ENCODE measurements around the gene C2orf15. TPM values are rescaled to one million over a fixed set of nuclear protein-coding genes. Genes with fewer than 3 reads are reported as not detected.

C2orf15 gene
- total and polyA plus RNA-seq, 9 of the 15 experiments (the other 6 are each of a cell fraction or from before 2014, with no cell fraction given), result 0.04 to 0.27 (median 0.15) TPM; not detected in 1

GRCh38 chr2:99159594-99159993, 18.1 kb downstream of the C2orf15 start:
- peaks cover 26% of the 10 kb centered on the region for H3K36me3 ChIP-seq (ENCODE audit: control insufficient read depth, insufficient read depth, low read length)
- no peaks in the 10 kb centered on the region for H3K9me1 ChIP-seq (ENCODE audit: control insufficient read depth, insufficient read depth, low read length)
- H3K4me3 ChIP-seq, result no peak overlapping the region
- TF ChIP-seq ZNF780A (CRISPR knock-in tag; IDR thresholded peaks at IDR 0.05), result no peak
- no peak for TF ChIP-seq ZBED1 (IDR thresholded peaks at IDR 0.05)
- TF ChIP-seq BHLHE40 (IDR thresholded peaks at IDR 0.05; ENCODE audit: low read length), result no peak
- no peak for TF ChIP-seq ZNF124 (CRISPR knock-in tag; IDR thresholded peaks at IDR 0.05)
- TF ChIP-seq ZNF644 (tag; IDR thresholded peaks at IDR 0.05; ENCODE audit: low read depth), result no peak
- no peak for TF ChIP-seq AFF1 (IDR thresholded peaks at IDR 0.05; ENCODE audit: low read depth in 1 of 2, partially characterized antibody in 2 of 2)
- no peak for TF ChIP-seq PHB2 (IDR thresholded peaks at IDR 0.05; ENCODE audit: low read depth)
- TF ChIP-seq KLF6 (CRISPR knock-in tag; IDR thresholded peaks at IDR 0.05; ENCODE audit: borderline replicate concordance), result no peak
- TF ChIP-seq SETDB1 (IDR thresholded peaks at IDR 0.05; ENCODE audit: low read length), result no peak
- no peak for TF ChIP-seq CXXC5 (CRISPR knock-in tag; IDR thresholded peaks at IDR 0.05)
- POLR2A ChIA-PET, result no interaction called here
- no peak overlapping the region for H3K27ac ChIP-seq (ENCODE audit: extremely low read depth, low read depth, low read length)
- no peak for DNase-seq (ENCODE audit: extremely low read depth in 1 of 4, low spot score in 3 of 4)
- WGBS (ENCODE audit: insufficient coverage, low coverage, missing lambda C conversion rate), result 54% methylated on average over 4 of the region's 4 CpGs
- H3K79me2 ChIP-seq (ENCODE audit: control insufficient read depth, insufficient read depth, low read length), result peaks cover 14% of the 10 kb centered on the region
- H3K9ac ChIP-seq (ENCODE audit: insufficient read depth in 1 of 2, low read depth in 2 of 2, low read length in 2 of 2), result no peak overlapping the region
- peaks cover 4 to 6% of the 10 kb centered on the region in 2 experiments; a peak in 3 of 5 replicates for H3K4me1 ChIP-seq (replicated peaks in 1 of 2; ENCODE audit: control insufficient read depth in 2 of 2, insufficient read depth in 2 of 2, low read length in 2 of 2)
- no peak overlapping the region for H3K4me2 ChIP-seq (ENCODE audit: insufficient read depth, low read length)
- CTCF ChIA-PET (ENCODE audit: low intra/inter-chr PET ratio), result no interaction called here
- in situ Hi-C loops (cut with MboI), result no loop called here
- no peak for ATAC-seq
- intact Hi-C loops (cut with micrococcal nuclease), result no loop called here
- H3K9me3 ChIP-seq (replicated peaks; ENCODE audit: control insufficient read depth, insufficient read depth, low read depth, low read length), result no peaks in the 10 kb centered on the region
- H4K20me1 ChIP-seq (replicated peaks; ENCODE audit: control insufficient read depth, insufficient read depth, low read length), result no peaks in the 10 kb centered on the region
- no peak for FAIRE-seq
- no peaks in the 10 kb centered on the region for H3K27me3 ChIP-seq (ENCODE audit: control insufficient read depth in 2 of 2, insufficient read depth in 2 of 2, low read length in 2 of 2)
- no TSS peak for BruUV-seq (replicated peaks)
- no peak overlapping the region for H2AFZ ChIP-seq (ENCODE audit: low read depth, low read length)
